ENCODE results near the gene DIO3. TPM values are rescaled to one million over a fixed set of nuclear protein-coding genes. Genes with fewer than 3 reads are reported as not detected.

DIO3 gene
- total RNA-seq, 4 donors from 2014 or later, result 4.3 to 14.2 (median 5.1) TPM

GRCh38 chr14:101603096-101603495, 41.8 kb downstream of the DIO3 start:
- ATAC-seq (ENCODE audit: low FRiP score) (no peak), DNase-seq (ENCODE audit: low spot score) (no peak)
- TF ChIP-seq, protein P1, sequence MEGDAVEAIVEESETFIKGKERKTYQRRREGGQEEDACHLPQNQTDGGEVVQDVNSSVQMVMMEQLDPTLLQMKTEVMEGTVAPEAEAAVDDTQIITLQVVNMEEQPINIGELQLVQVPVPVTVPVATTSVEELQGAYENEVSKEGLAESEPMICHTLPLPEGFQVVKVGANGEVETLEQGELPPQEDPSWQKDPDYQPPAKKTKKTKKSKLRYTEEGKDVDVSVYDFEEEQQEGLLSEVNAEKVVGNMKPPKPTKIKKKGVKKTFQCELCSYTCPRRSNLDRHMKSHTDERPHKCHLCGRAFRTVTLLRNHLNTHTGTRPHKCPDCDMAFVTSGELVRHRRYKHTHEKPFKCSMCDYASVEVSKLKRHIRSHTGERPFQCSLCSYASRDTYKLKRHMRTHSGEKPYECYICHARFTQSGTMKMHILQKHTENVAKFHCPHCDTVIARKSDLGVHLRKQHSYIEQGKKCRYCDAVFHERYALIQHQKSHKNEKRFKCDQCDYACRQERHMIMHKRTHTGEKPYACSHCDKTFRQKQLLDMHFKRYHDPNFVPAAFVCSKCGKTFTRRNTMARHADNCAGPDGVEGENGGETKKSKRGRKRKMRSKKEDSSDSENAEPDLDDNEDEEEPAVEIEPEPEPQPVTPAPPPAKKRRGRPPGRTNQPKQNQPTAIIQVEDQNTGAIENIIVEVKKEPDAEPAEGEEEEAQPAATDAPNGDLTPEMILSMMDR (IDR thresholded peaks at IDR 0.05), result no peak

DNA sequence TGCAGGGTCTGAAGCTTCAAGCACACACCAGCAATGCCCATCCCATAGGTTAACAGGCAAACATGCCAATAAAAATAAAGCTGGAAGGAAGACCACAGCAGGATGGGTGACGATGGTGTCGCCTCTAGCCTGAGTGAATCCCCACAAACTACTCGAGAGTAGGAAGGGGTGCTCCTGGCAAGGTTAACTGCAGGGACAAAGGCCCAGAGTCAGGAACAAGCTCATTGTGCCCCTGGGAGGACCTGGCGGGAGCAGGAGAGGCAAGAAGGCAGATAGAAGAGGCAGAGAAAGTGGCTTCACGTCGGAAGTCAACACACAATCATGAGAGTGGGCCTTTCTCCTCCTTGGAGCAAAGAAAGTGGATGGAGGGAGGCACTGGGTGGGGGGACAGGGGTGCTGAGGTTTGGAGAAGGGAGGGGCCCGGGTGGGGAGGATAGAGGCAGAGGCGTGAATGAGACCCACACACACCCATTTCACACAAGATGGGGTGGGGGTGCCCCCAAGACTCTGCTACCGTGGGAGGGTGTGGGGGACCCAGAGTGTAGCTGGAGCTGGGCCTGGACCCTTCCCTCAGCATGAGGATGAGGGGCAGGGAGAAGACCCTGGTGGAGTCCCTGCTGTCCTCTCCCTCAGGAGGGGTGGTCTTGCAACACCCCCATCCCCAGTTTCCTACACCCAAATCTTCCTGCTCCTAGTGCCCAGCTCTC, 43.1 kb downstream of the DIO3 start:
- DNase-seq (ENCODE audit: low spot score), result no peak
- no peak for ATAC-seq (ENCODE audit: low FRiP score)
- TF ChIP-seq, protein P1 (IDR thresholded peaks at IDR 0.05), result no peak

GRCh38 chr14:101604935-101605780, 43.9 kb downstream of the DIO3 start:
- ATAC-seq (ENCODE audit: low FRiP score), result no peak

GRCh38 chr14:101605836-101606235, 44.5 kb downstream of the DIO3 start:
- TF ChIP-seq, protein P1 (IDR thresholded peaks at IDR 0.05), result no peak
- DNase-seq (ENCODE audit: low spot score), result no peak
- ATAC-seq (ENCODE audit: low FRiP score), result no peak

More at GRCh38 chr14:101604935-101605780, 43.9 kb downstream of the DIO3 start:
- no peak for DNase-seq (ENCODE audit: low spot score)
- TF ChIP-seq, protein P1 (IDR thresholded peaks at IDR 0.05), result no peak

Other genes starting within 250 kb of the DIO3 start
- 10 to 100 TPM; 73.7 to 90.5 (median 87.6) TPM for gene PPP2R5C, start 200.2 kb downstream of the DIO3 start, total RNA-seq